Loucy (cell line): ENCODE measurements around the gene ACAD9.

Experiments used
- CTCF ChIP-seq: fragments of 200-600 bp; sonication (generic); conservative IDR thresholded peaks from 2 replicates; pipeline ENCODE4 v1.5.1; 2014; ENCODE audit warnings: mild to moderate bottlenecking, antibody characterized with exemption, low read length
- EZH2phosphoT487 ChIP-seq: fragments of 200-600 bp; IDR thresholded peaks from 2 replicates; pipeline ENCODE4 v1.6.1; 2018; ENCODE audit warnings: antibody characterized with exemption, mild to moderate bottlenecking, moderate library complexity, borderline replicate concordance

GRCh38 chr3:128872282-128872681 is 7.1 kb upstream of the ACAD9 start:
- TF ChIP-seq CTCF: no peak
- TF ChIP-seq EZH2phosphoT487: no peak
